ENCODE data around the gene MARVELD2. TPM values are rescaled to one million over a fixed set of nuclear protein-coding genes. Genes with fewer than 3 reads are reported as not detected.
"Not testable (repeated sequence)": the region's sequence is repeated elsewhere in the genome, so short reads cannot be mapped to it uniquely, and the experiment has no call there.

Gene MARVELD2
- total RNA-seq, 1 donor from 2014 or later: 0.52 TPM

GRCh38 chr5:69449511-69449910 is 34.6 kb downstream of the MARVELD2 start:
- H3K9ac ChIP-seq (ENCODE audit: low read depth in 1 of 3, low read length in 3 of 3): no peak overlapping the region
- H3K4me3 ChIP-seq (ENCODE audit: low read length in 3 of 3): no peak overlapping the region
- no peak overlapping the region for H3K27ac ChIP-seq (ENCODE audit: low read depth, low read length)
- no peaks in the 10 kb centered on the region for H3K9me3 ChIP-seq (ENCODE audit: control insufficient read depth in 3 of 3, low read length in 3 of 3)
- H3K4me1 ChIP-seq (ENCODE audit: control insufficient read depth in 3 of 3, insufficient read depth in 3 of 3, low read length in 3 of 3): no peaks in the 10 kb centered on the region
- no peaks in the 10 kb centered on the region for H3K36me3 ChIP-seq (ENCODE audit: control insufficient read depth in 3 of 3, insufficient read depth in 3 of 3, low read length in 3 of 3)
- H3K27me3 ChIP-seq (ENCODE audit: control insufficient read depth in 3 of 3, insufficient read depth in 3 of 3, low read length in 3 of 3): peaks cover 0 to 2% (median 0%) of the 10 kb centered on the region in 3 donors

GRCh38 chr5:69450116-69450515 is 35.2 kb downstream of the MARVELD2 start:
- Histone ChIP-seq H3K4me3 (ENCODE audit: low read length in 3 of 3) (no peak overlapping the region), H3K27me3 (ENCODE audit: control insufficient read depth in 3 of 3, insufficient read depth in 3 of 3, low read length in 3 of 3) (peaks cover 0 to 2% (median 0%) of the 10 kb centered on the region in 3 donors), H3K9me3 (ENCODE audit: control insufficient read depth in 3 of 3, low read length in 3 of 3) (no peaks in the 10 kb centered on the region), H3K4me1 (ENCODE audit: control insufficient read depth in 3 of 3, insufficient read depth in 3 of 3, low read length in 3 of 3) (no peaks in the 10 kb centered on the region), H3K36me3 (ENCODE audit: control insufficient read depth in 3 of 3, insufficient read depth in 3 of 3, low read length in 3 of 3) (no peaks in the 10 kb centered on the region), H3K9ac (ENCODE audit: low read depth in 1 of 3, low read length in 3 of 3) (no peak overlapping the region), H3K27ac (ENCODE audit: low read depth, low read length) (no peak overlapping the region)

- H3K9ac ChIP-seq (ENCODE audit: low read depth in 1 of 3, low read length in 3 of 3); H3K4me3 ChIP-seq (ENCODE audit: low read length in 3 of 3); H3K36me3 ChIP-seq (ENCODE audit: control insufficient read depth in 3 of 3, insufficient read depth in 3 of 3, low read length in 3 of 3); H3K27ac ChIP-seq (ENCODE audit: low read depth, low read length); H3K4me1 ChIP-seq (ENCODE audit: control insufficient read depth in 3 of 3, insufficient read depth in 3 of 3, low read length in 3 of 3); H3K27me3 ChIP-seq (ENCODE audit: control insufficient read depth in 3 of 3, insufficient read depth in 3 of 3, low read length in 3 of 3); H3K9me3 ChIP-seq (ENCODE audit: control insufficient read depth in 3 of 3, low read length in 3 of 3): not testable (repeated sequence)
Observed at GRCh38 chr5:69450527-69450926, 35.6 kb downstream of the MARVELD2 start.

- Histone ChIP-seq H3K27me3 (ENCODE audit: control insufficient read depth in 3 of 3, insufficient read depth in 3 of 3, low read length in 3 of 3) (peaks cover 0 to 2% (median 0%) of the 10 kb centered on the region in 3 donors), H3K27ac (ENCODE audit: low read depth, low read length) (no peak overlapping the region), H3K36me3 (ENCODE audit: control insufficient read depth in 3 of 3, insufficient read depth in 3 of 3, low read length in 3 of 3) (no peaks in the 10 kb centered on the region), H3K4me3 (ENCODE audit: low read length in 3 of 3) (no peak overlapping the region), H3K4me1 (ENCODE audit: control insufficient read depth in 3 of 3, insufficient read depth in 3 of 3, low read length in 3 of 3) (no peaks in the 10 kb centered on the region), H3K9ac (ENCODE audit: low read depth in 1 of 3, low read length in 3 of 3) (no peak overlapping the region), H3K9me3 (ENCODE audit: control insufficient read depth in 3 of 3, low read length in 3 of 3) (no peaks in the 10 kb centered on the region)
Observed at GRCh38 chr5:69451941-69452647, 37.2 kb downstream of the MARVELD2 start.

GRCh38 chr5:69453487-69453886 is 38.6 kb downstream of the MARVELD2 start:
- H3K27me3 ChIP-seq (ENCODE audit: control insufficient read depth in 3 of 3, insufficient read depth in 3 of 3, low read length in 3 of 3); H3K36me3 ChIP-seq (ENCODE audit: control insufficient read depth in 3 of 3, insufficient read depth in 3 of 3, low read length in 3 of 3); H3K9me3 ChIP-seq (ENCODE audit: control insufficient read depth in 3 of 3, low read length in 3 of 3); H3K4me3 ChIP-seq (ENCODE audit: low read length in 3 of 3); H3K27ac ChIP-seq (ENCODE audit: low read depth, low read length); H3K9ac ChIP-seq (ENCODE audit: low read depth in 1 of 3, low read length in 3 of 3); H3K4me1 ChIP-seq (ENCODE audit: control insufficient read depth in 3 of 3, insufficient read depth in 3 of 3, low read length in 3 of 3): not testable (repeated sequence)

GRCh38 chr5:69454460-69455249 is 39.7 kb downstream of the MARVELD2 start:
- Histone ChIP-seq H3K4me3 (ENCODE audit: low read length in 3 of 3) (no peak overlapping the region), H3K27ac (ENCODE audit: low read depth, low read length) (no peak overlapping the region), H3K4me1 (ENCODE audit: control insufficient read depth in 3 of 3, insufficient read depth in 3 of 3, low read length in 3 of 3) (no peaks in the 10 kb centered on the region), H3K36me3 (ENCODE audit: control insufficient read depth in 3 of 3, insufficient read depth in 3 of 3, low read length in 3 of 3) (no peaks in the 10 kb centered on the region), H3K27me3 (ENCODE audit: control insufficient read depth in 3 of 3, insufficient read depth in 3 of 3, low read length in 3 of 3) (peaks cover 0 to 2% (median 0%) of the 10 kb centered on the region in 3 donors), H3K9me3 (ENCODE audit: control insufficient read depth in 3 of 3, low read length in 3 of 3) (no peaks in the 10 kb centered on the region), H3K9ac (ENCODE audit: low read depth in 1 of 3, low read length in 3 of 3) (no peak overlapping the region)

GRCh38 chr5:69455428-69455988 is 40.6 kb downstream of the MARVELD2 start:
- not testable (repeated sequence) for H3K9me3 ChIP-seq (ENCODE audit: control insufficient read depth in 3 of 3, low read length in 3 of 3); H3K9ac ChIP-seq (ENCODE audit: low read depth in 1 of 3, low read length in 3 of 3); H3K27me3 ChIP-seq (ENCODE audit: control insufficient read depth in 3 of 3, insufficient read depth in 3 of 3, low read length in 3 of 3); H3K36me3 ChIP-seq (ENCODE audit: control insufficient read depth in 3 of 3, insufficient read depth in 3 of 3, low read length in 3 of 3); H3K4me1 ChIP-seq (ENCODE audit: control insufficient read depth in 3 of 3, insufficient read depth in 3 of 3, low read length in 3 of 3); H3K4me3 ChIP-seq (ENCODE audit: low read length in 3 of 3); H3K27ac ChIP-seq (ENCODE audit: low read depth, low read length)

GRCh38 chr5:69462170-69462569 is 47.3 kb downstream of the MARVELD2 start:
- H3K36me3 ChIP-seq (ENCODE audit: control insufficient read depth in 3 of 3, insufficient read depth in 3 of 3, low read length in 3 of 3): no peaks in the 10 kb centered on the region
- no peaks in the 10 kb centered on the region for H3K27me3 ChIP-seq (ENCODE audit: control insufficient read depth in 3 of 3, insufficient read depth in 3 of 3, low read length in 3 of 3)

GRCh38 chr5:69466375-69466774 is 51.5 kb downstream of the MARVELD2 start:
- not testable (repeated sequence) for H3K9me3 ChIP-seq (ENCODE audit: control insufficient read depth in 3 of 3, low read length in 3 of 3); H3K4me3 ChIP-seq (ENCODE audit: low read length in 3 of 3); H3K27me3 ChIP-seq (ENCODE audit: control insufficient read depth in 3 of 3, insufficient read depth in 3 of 3, low read length in 3 of 3); H3K27ac ChIP-seq (ENCODE audit: low read depth, low read length); H3K4me1 ChIP-seq (ENCODE audit: control insufficient read depth in 3 of 3, insufficient read depth in 3 of 3, low read length in 3 of 3); H3K9ac ChIP-seq (ENCODE audit: low read depth in 1 of 3, low read length in 3 of 3); H3K36me3 ChIP-seq (ENCODE audit: control insufficient read depth in 3 of 3, insufficient read depth in 3 of 3, low read length in 3 of 3)

More at GRCh38 chr5:69462170-69462569, 47.3 kb downstream of the MARVELD2 start:
- no peaks in the 10 kb centered on the region for H3K9me3 ChIP-seq (ENCODE audit: control insufficient read depth in 3 of 3, low read length in 3 of 3)
- H3K9ac ChIP-seq (ENCODE audit: low read depth in 1 of 3, low read length in 3 of 3): no peak overlapping the region
- no peak overlapping the region for H3K27ac ChIP-seq (ENCODE audit: low read depth, low read length)
- no peaks in the 10 kb centered on the region for H3K4me1 ChIP-seq (ENCODE audit: control insufficient read depth in 3 of 3, insufficient read depth in 3 of 3, low read length in 3 of 3)
- no peak overlapping the region for H3K4me3 ChIP-seq (ENCODE audit: low read length in 3 of 3)
